GM12801 (cell line): ENCODE measurements around the gene SFXN3.

Experiments used
- TF ChIP-seq, protein P1 (sequence below): IDR thresholded peaks from one replicate; pipeline ENCODE4 v1.5.1; 2011; ENCODE audit warnings: control low read depth; ENCODE audit not compliant: insufficient read length; ENCODE audit errors: extremely low read depth

SFXN3 gene

DNA sequence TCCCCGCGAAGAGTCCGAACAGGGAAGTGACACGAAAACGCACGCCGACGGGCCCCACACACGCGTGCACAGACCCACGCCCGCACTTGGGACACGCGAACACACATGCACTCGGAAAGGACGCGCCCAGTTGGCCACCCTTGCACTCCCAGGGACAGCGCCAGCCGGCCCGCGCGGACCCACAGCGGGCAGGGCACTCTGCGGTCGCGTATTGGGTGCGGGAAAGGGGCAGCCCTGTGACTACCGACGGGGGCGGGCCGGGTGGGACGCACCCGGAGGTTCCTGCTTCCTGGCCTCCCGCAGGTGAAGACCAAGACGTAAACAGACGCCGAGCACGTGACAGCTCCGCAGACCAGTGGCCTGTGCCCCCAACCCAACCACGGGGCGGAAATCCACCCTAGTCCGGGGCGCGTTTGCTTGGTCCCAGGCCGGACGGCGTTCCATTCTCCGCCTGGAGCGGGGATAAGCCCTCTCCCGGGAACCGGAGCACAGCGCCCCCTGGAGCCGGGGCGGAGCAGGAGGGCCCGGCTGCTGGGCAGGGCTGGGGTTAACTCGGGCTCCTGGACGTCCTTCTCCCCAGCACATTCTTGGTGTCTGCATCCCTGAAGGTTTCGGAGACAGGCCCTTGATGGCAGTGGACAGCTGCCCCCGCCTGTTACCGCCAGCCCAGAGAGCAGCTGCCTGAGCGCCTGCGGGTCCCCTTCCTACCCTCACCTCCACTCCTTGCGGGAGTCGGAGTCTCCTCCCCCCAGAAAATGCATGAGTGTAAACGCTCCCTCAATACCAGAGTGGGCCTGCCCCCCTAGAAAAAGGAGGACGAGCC is 33.5 kb upstream of the SFXN3 start:
- TF ChIP-seq, protein P1, sequence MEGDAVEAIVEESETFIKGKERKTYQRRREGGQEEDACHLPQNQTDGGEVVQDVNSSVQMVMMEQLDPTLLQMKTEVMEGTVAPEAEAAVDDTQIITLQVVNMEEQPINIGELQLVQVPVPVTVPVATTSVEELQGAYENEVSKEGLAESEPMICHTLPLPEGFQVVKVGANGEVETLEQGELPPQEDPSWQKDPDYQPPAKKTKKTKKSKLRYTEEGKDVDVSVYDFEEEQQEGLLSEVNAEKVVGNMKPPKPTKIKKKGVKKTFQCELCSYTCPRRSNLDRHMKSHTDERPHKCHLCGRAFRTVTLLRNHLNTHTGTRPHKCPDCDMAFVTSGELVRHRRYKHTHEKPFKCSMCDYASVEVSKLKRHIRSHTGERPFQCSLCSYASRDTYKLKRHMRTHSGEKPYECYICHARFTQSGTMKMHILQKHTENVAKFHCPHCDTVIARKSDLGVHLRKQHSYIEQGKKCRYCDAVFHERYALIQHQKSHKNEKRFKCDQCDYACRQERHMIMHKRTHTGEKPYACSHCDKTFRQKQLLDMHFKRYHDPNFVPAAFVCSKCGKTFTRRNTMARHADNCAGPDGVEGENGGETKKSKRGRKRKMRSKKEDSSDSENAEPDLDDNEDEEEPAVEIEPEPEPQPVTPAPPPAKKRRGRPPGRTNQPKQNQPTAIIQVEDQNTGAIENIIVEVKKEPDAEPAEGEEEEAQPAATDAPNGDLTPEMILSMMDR, result no peak

DNA sequence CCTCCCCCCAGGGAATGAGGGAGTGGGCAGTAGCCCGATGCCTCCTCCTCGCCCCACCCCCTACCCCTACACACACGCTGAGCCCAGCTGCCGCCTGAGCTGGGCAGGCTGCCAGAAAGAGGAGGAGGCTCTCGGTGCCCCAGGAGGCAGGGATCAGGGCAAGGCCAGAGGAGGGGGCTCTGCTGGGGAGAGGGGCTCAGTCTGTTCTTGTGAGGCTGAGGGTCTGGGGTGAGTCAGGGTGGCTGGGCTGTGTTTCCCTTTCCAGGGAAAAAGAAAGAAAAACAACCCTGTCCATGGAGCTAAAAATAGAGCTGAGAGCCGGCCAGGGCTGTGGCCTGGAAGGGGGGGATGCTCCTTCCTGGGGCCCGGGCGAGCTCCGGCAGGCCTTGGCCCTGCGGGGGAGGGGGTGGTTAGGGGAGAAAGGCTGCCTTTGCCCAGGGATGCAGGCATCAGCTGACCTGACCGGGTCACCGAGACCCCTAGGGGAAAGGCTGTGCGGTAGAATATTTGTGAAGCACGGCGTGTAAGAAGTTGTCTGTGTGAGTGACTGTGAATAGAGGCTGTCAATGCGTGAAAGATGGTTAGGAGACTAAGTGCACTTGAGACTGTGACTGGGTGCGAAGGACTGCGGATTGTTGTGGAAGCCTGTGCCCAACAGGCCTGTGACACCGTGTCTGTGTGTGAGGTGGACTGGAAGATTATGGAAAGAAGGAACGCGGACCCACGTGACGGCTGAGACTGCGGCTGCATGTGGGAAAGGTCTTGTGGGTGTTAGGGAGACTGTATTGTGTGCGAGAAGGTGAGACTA is 32.6 kb upstream of the SFXN3 start:
- TF ChIP-seq, protein P1, result no peak

DNA sequence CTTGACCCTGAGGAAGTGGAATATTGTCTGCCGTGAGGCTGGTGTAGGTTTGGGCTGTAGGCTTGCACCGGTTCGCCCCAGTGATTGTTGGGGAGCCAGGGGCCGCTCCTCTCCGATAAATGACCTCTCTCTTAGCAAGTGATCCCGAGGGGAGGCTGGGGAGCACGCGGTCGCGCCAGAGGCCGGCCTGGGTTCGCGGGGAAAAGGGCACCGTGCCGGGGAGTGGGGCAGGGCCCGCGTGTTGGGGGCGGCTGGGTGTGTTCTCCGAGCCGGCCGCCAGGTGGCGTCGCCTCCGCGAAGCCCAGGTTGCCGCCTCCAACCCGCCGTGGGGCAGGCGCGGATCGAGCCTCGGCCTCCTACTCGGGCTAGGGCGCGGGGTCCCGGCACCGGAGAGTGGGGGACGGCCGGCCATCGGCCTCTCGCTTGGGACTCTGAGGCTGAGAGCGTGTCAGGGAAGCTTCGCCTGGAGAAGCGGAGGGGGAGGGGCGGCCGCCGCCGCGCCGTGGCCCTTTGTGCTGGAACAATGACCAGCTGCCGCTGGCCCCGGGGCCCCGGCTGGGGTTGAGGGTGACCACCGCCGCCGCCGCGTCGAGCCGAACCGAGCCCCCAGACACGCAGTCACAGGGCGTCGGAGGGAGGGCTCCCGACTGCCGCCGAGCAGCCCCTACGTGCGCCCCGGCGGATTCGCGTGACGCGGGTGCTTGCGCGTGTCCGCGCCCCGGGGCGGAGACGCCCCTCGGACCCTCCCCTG is 31.9 kb upstream of the SFXN3 start:
- TF ChIP-seq, protein P1, result no peak

DNA sequence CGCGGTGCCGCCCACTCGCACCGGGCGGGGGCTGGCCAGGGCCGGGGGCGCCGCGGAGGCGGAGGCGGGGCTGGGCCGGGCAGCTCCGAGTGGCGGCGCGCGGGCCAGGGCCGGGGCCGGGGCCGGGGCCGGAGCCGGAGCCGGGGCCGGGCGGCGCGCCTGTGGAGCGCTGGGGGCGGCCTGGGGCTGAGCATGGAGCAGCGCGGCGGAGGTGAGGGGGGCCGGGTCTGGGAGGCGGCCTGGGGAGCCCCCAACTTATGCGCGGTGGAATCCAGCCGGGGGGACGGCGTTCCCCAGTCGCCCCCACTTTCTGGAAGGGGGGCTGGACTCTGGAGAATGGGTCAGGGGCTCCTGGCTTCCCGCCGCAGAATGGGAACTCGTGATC is 31.3 kb upstream of the SFXN3 start, which contains the start of gene LZTS2:
Gene LZTS2, plus strand, starts transcription at position 67 of the 385 bp plus-strand sequence. CDS start 2,731 bp downstream, outside the sequence.
- TF ChIP-seq, protein P1, result no peak

DNA sequence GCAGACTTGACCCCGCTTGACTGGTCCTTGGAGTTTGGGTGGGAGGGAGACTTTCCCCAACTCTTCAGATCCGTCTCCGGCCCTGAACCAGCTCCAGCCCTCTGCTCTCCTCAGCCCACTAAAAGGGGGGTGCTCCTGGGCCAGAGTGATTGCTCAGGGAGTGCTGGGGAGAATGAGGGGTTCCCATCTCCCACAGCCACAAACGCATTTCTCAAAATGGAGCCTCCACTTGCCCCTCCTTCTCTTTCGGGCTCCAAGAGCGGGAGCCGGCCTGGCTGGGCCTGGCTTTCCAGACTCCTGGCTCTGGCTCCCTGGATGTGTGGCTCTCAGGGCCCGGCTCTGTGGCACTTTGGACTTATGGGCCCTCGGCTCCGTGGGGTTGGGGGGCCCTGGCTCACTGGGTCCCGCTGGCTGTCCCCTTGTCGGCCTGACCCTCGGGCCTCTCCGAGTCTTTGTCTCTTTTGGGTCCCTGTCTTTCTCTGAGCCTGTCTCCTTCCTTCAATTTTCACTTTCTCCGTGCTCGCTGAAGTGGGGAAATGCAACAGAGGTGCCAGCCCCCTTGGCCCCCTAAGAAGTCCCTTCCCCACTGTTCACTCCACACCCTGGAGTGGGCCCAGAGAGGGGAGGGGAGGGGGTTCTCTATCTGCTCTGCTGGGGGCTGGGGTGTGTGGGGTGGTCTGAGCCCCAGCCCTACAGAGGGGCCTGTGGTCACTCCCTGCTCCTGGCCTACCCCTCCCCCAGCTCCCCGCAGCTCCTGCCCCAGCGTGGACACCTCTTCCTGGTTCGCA is 30.7 kb upstream of the SFXN3 start:
- TF ChIP-seq, protein P1, result no peak

DNA sequence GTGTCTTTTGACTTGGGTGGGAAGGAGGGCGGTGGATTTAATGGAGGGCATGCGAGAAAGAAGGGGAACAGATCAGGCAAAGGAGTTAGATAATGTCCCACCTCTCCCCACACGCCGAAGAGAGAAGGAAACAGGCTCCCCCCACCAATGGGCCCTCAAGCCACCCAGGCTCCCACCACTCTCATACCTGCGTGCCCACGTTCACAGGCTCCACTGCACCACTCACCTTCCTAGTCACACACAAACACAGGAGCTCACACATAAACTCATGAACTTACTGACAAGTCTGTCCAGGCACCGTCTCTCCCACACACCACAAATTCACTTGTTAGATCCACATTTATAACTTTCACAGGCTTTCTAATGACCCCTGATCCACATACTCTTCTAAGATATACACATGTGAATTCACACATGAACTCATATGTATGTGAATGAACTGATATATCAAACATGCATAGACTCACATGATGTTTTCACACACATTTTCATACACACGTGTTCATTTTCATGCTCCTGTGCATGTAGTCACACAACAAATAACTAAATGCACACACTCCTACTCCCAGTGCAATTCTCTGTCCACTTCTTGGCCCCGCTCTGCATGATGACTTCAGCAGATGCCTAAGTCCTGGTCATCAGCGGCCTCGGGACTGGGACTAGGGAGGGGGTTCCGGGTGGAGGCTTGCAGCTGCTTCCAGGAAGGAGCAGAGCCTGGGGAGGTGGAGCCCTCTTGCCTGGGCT is 29.9 kb upstream of the SFXN3 start:
- TF ChIP-seq, protein P1, result no peak
